Measurements from ENCODE around the gene ZFAND2A. TPM values are rescaled to one million over a fixed set of nuclear protein-coding genes. Genes with fewer than 3 reads are reported as not detected.
"Not testable (repeated sequence)": the region's sequence is repeated elsewhere in the genome, so short reads cannot be mapped to it uniquely, and the experiment has no call there.

ZFAND2A gene
- total RNA-seq, 1 donor from 2014 or later, result 14.7 TPM

DNA sequence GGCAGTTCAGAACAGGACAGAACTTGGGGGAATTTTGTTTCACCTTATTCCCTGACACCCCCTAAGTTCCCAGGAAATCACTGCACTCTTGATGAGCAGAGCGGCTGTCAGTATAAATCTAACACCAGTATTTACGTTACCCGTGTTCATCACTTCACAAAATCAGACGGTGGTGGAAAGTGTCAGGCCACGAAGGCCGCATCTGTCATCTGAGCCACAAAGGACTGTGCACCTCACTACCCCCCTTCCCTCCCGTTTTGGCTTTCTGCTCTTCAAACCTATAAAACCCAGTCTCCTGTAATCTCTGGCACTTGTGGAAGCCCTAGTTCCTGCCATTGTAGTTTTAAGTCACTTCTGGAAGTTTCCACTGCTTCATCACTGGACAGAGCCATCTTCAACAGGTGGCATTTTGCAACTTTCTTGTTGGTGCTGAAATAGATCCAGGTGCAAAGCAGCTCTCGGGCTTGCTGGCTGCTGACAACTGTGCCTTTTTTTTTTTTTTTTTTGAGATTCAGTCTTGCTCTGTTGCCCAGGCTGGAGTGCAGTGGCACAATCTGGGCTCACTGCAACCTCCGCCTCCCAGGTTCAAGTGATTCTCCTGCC is 9.5 kb downstream of the ZFAND2A start:
- no peak for DNase-seq

DNA sequence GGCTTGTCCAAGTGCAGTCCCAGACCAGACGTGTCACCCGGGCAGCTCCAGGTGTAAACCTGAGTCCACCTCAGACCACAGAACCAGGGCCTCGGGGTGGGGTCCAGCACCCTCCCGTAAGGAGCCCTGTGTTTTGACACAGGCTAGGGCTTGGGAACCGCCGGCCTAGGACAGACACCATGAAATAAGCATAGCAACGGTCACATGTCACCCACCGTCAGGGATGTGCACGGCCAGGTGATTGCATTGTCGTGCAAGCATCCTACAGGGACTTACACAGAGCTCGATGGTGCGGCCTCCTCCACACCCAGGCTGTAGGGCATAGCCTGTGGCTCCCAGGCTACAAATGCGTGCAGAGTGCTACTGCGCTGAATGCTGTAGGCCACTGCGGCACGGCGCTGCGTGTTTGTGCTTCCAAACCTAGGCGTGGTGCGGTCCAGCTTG is 10.6 kb downstream of the ZFAND2A start:
- no peak for DNase-seq

DNA sequence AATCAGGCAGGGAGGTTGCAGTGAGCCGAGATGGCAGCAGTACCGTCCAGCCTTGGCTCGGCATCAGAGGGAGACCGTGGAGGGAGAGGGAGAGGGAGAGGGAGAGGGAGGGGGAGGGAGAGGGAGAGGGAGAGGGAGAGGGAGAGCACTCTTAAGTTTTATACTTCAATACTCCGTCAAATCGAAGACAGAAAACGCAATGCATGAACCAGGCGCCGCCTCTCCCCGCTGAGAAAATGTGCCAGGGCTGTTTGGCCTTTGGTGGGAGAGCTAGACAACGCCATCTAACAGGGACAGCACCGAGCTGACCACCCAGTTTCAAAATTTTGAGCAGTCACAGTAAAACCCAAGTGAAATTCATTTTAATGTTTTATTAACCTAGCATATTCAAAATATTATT is 12.1 kb downstream of the ZFAND2A start:
- not testable (repeated sequence) for DNase-seq

DNA sequence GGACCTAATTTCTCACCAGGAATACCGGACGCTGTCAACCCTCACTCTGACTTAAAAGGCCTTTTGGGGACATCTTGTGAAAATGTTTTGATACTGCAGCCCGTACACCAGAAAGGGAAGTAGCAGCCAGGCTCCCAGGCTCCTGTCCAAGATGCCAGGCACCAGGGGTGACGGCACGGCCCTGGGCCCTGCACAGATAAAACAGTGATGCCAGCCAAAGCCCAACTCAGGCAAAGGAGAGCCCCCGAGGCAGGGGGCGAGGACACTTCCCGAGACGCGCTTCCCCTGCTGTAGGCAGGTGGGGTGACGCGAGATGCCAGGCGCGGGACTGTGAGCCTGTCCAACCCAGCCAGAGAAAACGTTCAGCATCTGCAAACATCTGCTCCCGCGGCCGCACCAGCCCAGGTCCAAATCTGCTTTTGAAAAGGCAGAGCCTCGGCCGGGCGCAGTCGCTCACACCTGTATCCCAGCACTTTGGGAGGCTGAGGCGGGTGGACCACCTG is 15.7 kb downstream of the ZFAND2A start:
- no peak for DNase-seq

DNA sequence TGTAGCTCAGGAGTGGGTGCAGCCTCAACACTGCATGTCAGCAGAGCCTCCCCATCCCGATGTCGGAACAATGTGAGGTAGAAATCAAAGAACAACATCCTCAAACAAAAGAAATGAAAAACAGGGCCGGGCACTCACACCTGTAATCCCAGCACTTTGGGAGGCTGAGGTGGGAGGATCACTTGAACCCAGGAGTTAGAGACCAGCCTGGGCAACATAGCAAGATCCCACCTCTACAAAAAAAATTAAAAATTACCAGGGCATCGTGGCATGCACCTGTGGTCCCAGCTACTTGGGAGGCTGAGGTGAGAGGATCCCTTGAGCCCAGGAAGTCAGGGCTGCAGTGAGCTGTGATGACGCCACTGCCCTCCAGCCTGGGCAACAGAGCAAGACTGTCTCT is 17.0 kb downstream of the ZFAND2A start:
- not testable (repeated sequence) for DNase-seq

DNA sequence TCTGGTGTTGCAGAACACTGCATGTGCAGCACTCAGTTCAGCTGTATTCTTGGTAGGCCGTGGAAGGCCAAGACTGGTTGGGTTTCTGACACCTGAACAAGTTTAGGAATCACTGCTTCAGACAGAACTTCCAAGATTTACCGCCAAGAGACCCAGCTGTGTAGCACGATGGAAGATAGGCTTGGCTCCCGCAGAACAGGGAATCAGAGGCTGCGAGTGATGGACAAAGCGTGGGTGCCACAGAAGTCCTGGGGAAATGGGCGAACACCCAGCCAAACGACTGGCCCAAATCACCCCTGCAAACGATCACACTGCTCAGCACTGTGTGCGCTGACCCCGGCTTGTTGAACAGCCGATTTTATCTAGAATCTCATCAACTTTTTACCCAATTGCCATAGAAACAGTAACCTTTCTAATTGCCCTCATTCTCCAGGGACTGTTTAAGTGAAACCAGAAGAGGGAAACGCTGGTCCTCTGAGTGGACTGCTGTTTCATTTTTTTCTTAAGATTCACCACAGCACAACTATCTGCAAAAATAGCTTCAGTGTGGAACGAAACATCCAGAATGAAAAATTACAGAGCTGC is 17.9 kb downstream of the ZFAND2A start:
- no peak for DNase-seq

DNA sequence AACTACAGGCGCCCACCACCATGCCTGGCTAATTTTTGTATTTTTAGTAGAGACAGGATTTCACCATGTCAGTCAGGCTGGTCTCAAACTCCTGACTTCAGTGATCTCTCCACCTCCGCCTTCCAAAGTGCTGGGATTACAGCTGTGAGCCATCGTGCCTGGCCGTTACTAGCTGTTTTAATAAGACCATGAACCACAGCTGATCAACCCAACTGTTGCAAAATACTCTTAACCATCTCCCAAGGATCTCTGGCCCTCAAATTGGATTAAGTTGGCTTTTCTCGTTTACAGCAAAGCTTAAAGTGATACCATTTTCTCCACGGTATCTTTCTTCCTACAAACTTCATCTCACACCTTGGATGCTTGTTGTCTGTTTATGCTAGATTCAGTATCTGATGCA is 18.3 kb downstream of the ZFAND2A start:
- DNase-seq, result no peak

DNA sequence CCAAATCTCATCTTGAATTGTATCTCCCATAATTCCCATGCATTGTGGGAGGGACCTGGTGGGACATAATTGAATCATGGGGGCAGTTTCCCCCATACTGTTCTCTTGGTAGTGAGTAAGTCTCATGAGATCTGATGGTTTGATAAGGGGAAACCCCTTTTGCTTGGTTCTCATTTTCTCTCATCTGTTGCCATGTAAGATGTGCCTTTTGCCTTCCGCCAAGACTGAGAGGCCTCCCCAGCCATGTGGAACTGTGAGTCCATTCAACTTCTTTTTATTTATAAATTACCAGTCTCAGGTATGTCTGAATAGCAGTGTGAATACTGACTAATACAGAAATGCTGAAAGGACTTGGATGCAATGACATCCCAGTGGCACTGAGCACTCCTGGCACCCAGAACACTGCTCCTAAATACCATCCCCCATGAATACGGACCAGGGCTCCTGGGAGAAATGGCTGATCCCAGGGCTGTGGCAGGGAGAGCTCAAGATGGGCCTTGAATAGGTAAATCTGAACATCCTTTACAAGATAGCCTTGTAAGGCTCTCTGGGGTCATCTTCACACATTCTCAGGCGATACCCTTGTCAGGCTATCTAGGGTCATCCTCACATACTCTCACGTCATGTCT is 19.4 kb downstream of the ZFAND2A start:
- no peak for DNase-seq

DNA sequence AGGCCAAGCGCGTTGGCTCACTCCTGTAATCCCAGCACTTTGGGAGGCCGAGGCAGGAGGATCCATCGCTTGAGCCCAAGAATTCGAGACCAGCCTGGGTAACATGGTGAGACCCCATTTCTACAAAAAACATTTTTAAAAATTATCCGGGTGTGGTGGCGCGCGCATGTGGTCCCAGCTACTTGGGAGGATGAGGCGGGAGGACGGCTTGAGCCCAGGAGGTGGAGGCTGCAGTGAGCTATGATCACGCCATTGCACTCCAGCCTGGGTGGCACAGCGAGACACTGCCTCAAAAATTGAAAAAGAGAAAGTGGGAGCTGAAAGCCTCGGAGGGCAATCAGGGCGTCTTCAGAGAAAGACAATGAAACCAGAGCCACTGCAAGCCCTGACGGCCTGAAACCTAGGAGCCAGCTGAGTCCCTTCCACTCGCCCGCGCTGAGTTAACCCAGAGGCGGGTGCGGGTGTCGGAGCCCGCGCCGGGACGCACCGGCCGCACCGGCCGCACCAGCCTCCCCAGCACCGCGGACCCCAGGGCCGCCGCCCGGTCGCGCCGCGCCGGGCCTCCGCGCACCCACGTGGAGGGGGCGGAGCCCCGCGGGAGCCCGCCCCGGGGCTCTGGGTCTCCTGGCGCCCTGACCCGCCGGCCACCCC is 22.4 kb downstream of the ZFAND2A start:
- no peak for DNase-seq

DNA sequence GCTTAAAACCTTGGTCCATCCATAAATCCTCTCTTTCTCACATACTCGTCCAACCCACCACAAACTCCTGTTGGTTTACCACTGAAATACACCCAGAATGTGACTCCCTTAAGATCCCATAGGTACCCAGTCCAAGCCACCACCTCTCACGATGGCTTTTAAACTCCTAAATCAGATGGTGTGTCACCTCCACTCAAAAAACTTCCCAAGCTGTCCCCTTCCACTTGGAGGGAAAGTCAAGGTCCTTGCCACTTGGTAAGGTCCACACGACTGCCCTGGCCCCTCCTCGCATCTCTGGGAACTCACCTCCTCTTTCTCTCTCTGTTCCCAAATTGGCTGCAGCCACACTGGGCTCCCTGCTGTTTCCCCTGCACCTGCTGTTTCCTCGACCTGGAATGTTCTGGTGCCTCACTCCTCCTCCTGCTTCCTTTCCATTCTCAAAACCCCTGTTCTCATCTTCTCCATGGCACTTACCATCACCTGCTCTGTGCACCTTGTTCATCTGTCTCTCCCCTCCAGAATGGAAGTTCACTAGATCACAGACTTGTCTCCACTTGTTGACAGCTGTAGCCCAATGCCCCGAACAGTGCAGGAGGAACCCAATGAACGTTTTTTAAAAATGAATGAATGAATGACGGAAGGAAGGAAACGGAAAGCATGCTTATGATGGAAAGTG is 23.0 kb downstream of the ZFAND2A start:
- no peak for DNase-seq

DNA sequence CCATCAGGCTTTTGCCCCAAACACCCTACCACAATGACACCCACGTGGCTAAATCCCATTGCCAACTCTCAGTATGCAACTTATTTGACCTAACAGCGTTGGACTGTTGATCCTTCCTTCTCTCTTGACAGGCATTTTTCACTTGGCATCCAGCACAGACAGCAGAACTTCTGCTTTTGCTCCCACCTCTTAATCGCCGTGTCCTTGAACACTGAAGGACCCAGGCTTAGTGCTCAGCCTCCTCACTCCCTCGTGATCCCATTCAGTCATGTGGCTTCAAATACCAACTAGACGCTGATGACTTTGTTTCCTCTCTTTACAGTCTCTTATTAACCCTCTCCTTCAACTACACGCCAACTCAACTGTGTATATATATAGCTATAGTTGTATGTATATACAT is 25.0 kb downstream of the ZFAND2A start:
- no peak for DNase-seq

DNA sequence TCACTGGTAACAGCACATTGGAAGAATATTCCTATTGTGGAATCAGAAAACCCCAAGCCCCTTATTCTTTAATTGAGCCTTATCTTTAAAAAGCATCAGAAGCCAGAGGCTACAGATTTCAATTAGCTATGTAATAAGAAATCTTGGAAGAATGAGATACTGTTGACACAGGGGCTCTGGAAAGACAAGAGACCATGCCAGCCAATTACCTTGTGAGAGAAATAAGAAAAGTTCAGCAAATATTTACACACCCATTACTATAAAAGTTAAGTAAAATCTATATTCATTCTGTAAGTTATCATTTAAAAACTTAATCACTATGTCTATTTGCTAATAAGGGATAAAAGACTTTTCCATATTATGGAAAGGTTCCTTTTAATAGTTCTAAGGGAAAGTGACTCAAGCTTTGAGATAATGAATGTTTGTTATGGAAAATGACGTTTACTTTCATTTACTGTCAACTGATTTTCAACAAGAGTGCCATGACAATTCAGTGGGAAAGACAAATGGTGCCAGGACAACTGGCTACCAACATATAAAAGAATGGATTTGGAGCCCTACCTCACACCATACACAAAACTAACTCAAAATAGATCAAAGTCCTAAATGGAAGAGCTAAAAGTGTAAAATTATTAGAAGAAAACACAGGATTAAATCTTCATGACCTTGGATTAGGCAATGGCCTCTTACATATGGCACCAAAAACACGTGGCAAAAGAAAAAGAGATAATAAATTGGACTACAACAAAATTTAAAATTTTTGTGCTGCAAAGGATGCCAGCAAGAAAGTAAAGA is 28.3 kb downstream of the ZFAND2A start:
- no peak for DNase-seq

DNA sequence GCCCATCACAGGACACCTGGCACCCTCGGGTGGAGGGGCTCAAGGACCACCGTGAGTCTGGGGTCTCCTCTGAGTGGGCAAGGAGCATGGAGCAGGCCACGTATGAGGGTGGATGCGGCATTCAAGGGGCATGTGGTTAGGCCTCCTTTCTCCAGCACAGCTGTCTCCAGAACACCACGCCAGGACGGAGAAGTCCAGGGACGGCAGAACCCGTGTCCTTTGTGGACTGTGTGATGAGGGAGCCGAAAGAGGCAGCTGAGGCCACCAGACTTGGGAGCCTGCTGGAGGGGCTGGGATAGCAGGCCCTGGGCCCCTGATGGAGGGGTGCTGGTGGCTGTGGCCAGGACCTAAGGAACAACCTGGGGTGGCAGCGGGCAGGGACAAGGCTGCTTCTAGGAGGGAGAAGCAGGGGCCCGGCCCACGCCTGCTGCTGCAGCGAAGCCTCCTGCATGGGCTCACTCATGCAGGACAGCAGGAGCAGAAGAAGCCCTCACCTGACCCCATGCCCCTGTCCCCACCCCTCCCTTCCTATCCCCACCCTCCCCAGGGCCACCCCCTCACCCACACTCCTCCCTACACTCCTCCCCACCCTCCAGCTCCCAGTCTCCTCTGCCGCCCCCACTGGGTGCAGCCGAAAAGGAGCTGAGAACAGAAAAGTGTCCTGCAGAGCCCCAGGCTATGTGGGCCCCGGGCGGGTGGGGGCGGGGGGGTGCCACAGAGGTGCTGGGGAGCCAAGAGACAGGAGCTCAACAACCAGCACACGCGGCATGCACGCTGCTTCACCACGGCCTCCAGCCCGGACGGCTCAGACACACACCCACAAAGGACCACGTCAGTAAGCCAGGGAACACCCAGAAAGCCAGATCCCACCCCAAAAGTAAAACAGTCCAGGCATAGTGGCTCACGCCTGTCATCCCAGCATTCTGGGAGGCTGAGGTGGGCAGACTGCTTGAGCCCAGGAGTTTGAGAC is 29.7 kb downstream of the ZFAND2A start:
- DNase-seq, result no peak

DNA sequence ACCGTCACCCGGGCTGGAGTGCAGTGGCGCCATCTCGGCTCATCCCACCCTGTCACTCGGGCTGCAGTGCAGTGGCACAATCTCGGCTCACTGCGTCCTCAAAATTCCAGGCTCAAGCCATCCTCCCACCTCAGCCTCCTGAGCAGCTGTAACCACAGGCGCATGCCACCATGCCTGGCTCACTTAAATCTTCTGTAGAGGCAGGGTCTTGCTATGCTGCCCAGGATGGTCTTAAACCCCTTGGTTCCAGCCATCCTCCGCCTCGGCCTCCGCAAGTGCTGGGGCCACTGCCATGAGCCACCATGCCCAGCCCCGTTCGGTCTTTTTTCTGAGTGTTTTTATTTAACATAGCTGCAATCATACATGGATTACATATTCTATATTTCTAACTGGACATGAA is 30.6 kb downstream of the ZFAND2A start:
- no peak for DNase-seq

DNA sequence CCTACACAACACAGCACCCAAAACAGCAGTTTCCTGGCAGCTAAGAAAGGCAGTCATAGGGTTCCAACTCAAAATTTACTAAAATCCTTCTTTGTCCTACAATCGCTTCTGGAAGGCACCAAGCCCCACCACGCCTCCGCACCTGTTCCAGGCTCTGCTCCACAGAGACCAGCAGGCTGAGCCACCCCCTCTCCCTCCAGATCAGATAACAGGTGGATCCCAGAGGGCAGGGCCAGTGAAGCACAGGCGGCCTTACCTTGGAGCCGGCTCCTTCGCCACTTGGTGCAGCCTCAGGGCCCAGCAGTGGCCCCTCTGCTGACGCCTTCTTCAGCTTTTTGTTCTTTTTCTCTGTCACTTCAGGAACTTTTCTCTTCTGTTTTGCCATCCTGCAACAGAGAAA is 33.0 kb downstream of the ZFAND2A start:
- no peak for DNase-seq

DNA sequence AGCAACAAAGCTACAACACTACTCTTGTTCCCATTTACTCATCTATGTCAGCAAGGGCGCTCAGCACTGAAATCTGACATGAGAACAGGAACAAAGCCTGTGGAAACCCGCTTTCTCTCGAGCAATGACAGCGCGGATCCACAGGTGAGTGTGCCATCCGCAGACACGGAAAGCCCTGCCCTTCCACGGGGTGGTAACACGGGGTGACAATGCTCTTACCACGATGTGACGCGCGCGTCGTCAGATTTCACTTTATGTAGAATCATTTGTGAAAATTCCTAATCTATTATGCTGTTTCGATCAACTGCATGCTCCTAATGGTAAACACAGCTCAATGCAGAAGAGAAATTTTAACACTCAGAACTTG is 34.4 kb downstream of the ZFAND2A start:
- no peak for DNase-seq

DNA sequence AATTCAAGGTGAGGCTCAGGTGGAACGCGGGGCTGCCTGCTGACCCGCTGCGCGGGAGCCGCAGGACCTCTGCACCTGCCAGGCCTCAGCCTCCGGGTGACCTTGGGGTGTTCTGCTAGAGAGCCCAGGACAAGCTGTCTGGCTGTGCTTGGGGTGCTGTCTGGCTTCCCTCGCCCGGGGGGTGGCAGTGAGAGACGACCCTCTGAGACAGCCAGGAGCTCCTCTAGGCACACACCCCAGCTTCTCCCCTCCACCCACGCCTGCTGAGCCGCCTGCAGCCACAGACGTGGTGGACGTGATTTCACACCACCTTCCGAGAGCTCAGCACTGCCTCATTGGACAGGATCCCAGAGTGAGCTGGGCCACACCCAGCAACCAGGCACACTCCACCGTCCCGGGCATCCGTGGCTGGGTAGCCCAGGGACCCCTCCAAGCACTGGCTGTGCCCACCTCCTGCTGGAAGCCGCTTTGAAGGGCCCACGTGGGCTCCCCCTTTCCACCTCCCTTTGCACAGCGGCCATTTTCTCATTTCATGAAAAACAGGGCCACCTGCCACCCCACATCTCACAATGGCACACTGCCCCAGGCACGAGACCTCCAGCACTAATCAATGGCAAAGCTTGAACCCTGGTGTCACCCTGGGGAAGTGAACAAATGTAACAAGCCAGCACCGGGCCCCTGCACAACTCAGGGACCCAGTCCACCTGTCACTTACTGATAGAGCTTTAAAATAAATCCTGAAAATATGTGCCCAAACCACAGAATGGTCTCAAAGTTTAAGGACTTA is 35.0 kb downstream of the ZFAND2A start:
- peak; percentile 15 for DNase-seq

DNA sequence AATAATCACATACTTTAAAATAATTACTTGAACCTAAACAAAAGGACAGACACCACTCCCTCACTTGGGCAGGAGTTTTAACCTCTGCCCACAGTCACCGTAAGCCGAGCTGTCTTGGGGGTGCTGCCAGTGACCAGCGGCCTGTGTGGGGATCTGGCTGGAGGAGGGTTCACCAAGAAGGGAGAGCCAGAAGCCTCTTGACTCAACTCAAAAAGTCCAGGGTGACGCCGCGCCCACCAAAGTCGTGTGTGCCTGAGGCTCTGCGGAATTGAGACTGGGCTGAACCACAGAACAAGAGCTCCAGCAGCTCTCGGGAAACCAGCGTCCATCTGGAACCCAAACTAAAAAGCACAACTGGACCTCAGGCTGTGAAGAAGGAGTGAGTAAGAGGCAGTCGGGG is 35.8 kb downstream of the ZFAND2A start:
- DNase-seq, result no peak

DNA sequence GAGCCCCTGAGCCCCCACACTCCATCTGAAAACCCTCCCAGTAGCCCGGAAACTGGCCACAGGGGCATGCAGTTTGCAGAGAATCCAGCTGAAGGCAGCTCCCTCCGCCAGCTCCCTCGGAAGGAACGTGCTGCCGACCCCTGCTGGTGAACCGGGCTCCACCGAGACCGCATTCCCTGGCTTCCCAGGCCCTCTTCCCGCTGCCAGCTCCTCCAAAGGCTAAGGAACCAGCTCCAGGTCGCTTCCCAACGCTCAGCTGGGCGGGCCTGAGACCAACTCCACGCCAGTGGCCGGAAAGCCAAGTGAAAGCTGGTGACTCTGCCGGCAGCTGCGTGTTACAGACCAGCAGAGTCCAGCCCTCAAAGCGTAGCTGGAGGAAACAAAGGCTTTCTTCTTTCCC is 36.3 kb downstream of the ZFAND2A start:
- peak; percentile 43 for DNase-seq

All from occipital lobe (tissue), 2 donors.